GM21360 (cell line): ENCODE results near the gene VMP1.
"Not testable (repeated sequence)": the region's sequence is repeated elsewhere in the genome, so short reads cannot be mapped to it uniquely, and the experiment has no call there.

Experiments used
- ATAC-seq: cut with Tn5 transposase; IDR thresholded peaks from one replicate; pipeline ENCODE4 v1.9.1; 2021; ENCODE audit warnings: mild to moderate bottlenecking, moderate library complexity; ENCODE audit not compliant: unreplicated experiment

VMP1 gene

DNA sequence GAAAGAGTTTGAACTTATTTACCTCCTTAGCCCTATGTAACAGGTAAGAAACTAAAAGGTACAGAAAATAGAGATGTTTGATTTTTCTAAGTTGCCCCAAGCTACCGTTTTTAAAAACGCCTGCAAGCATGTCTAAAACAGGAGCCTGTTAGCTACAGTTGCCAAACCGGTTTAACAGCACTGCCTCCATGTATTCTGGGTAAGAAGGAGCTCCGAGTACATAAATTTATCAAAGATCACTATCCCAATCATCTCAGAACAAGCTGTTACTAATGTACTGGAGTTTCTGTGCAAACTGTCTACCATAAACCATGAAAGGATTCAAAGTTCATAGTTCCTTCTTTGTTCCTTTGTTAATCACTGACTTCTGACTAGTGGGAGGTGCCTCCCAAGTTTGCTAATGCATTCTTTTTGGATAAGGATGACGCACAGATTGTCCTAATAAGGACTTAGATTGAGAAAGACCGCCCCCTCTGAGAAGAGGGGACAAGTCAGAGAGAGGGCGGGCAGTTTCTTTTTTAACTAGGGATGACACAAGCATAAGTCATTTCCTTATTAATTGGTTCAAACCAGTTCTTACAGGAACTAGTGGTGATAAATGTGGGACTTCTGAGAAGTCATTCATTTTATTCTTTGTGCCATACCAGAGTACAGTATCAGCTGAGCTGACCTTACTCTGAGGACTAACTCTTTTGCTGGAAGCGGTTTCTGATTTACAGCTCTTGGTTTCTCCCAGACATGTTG lies 130.0 kb downstream of the VMP1 start:
- peak; percentile 78 for ATAC-seq

DNA sequence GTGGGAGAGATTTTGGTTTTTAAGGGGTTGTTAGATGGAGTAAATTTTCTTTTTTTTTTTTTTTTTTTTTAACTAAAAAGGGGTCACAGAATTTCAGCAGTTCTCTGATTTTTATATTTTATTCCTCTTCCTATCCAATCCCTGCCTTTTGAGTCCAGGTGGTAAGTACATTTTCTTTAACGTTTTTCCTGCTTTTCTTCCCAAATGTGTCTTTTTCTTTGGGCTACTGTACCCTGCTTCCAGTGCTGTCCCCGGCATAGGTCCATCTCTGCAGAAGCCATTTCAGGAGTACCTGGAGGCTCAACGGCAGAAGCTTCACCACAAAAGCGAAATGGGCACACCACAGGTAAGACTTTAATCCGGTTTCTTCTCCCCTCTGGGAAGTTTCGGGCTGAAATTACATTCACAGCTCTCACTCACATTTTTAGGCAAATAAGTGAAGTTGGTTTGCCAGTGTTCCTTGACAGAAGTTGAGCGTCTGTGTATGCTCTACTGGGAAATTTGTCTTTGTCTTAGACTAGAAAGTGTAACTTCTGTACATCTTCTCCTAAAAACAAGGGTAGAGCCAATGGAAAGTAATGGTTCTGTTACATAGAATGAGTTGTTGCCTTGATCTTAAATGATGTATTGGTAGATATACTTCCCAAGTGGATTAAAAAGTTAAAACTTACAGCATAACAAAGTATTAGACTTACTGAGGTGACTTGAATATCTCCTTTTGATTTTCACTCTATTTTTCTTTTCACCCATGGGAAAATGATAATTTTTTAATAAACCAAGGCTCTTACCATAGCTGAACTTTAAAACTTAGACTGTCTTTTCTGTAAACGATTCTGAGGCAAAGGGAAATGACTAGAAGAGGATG lies 130.8 kb downstream of the VMP1 start:
- no peak for ATAC-seq

DNA sequence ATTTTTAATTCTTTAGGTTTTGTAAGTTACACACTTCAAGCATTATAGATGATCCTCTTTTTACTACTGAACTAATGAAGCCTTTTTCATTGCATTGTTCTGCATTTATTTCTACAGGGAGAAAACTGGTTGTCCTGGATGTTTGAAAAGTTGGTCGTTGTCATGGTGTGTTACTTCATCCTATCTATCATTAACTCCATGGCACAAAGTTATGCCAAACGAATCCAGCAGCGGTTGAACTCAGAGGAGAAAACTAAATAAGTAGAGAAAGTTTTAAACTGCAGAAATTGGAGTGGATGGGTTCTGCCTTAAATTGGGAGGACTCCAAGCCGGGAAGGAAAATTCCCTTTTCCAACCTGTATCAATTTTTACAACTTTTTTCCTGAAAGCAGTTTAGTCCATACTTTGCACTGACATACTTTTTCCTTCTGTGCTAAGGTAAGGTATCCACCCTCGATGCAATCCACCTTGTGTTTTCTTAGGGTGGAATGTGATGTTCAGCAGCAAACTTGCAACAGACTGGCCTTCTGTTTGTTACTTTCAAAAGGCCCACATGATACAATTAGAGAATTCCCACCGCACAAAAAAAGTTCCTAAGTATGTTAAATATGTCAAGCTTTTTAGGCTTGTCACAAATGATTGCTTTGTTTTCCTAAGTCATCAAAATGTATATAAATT lies 132.3 kb downstream of the VMP1 start:
- no peak for ATAC-seq

DNA sequence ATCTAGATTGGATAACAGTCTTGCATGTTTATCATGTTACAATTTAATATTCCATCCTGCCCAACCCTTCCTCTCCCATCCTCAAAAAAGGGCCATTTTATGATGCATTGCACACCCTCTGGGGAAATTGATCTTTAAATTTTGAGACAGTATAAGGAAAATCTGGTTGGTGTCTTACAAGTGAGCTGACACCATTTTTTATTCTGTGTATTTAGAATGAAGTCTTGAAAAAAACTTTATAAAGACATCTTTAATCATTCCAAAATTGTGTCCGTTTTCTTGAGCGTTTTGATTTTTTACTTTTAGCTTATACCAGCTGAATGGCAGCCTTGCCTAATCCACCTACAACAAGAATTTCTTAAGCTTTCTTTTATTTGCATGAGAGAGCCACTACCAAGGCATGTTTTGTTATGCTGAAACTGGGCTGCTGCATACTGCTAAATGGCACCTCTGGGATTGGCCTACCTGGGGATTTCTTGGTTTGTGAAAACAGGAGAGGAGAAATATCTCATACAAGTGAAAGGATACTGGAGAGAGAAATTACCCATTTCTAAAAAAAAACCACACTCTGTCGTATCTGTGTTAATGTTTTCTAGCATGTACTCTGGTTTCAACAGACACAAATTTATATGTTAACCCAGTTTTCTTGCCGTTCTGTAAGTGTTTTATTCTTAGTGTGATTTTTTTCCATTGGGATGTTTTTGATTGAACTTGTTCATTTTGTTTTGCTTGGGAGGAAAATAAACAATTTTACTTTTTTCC lies 133.1 kb downstream of the VMP1 start:
- no peak for ATAC-seq

DNA sequence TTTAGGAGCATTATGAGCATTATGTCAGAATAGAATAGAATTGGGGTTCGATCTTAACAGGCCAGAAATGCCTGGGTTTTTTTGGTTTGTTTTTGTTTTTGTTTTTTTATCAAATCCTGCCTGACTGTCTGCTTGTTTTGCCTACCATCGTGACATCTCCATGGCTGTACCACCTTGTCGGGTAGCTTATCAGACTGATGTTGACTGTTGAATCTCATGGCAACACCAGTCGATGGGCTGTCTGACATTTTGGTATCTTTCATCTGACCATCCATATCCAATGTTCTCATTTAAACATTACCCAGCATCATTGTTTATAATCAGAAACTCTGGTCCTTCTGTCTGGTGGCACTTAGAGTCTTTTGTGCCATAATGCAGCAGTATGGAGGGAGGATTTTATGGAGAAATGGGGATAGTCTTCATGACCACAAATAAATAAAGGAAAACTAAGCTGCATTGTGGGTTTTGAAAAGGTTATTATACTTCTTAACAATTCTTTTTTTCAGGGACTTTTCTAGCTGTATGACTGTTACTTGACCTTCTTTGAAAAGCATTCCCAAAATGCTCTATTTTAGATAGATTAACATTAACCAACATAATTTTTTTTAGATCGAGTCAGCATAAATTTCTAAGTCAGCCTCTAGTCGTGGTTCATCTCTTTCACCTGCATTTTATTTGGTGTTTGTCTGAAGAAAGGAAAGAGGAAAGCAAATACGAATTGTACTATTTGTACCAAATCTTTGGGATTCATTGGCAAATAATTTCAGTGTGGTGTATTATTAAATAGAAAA lies 133.8 kb downstream of the VMP1 start:
- ATAC-seq = not testable (repeated sequence)

DNA sequence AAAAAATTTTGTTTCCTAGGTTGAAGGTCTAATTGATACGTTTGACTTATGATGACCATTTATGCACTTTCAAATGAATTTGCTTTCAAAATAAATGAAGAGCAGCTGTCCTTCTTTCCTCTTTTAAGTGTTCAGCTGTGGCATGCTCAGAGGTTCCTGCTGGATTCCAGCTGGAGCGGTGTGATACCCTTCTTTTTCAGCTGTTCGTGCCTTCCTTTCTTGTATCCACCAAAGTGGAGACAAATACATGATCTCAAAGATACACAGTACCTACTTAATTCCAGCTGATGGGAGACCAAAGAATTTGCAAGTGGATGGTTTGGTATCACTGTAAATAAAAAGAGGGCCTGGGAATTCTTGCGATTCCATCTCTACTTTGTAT lies 134.4 kb downstream of the VMP1 start:
- not testable (repeated sequence) for ATAC-seq

DNA sequence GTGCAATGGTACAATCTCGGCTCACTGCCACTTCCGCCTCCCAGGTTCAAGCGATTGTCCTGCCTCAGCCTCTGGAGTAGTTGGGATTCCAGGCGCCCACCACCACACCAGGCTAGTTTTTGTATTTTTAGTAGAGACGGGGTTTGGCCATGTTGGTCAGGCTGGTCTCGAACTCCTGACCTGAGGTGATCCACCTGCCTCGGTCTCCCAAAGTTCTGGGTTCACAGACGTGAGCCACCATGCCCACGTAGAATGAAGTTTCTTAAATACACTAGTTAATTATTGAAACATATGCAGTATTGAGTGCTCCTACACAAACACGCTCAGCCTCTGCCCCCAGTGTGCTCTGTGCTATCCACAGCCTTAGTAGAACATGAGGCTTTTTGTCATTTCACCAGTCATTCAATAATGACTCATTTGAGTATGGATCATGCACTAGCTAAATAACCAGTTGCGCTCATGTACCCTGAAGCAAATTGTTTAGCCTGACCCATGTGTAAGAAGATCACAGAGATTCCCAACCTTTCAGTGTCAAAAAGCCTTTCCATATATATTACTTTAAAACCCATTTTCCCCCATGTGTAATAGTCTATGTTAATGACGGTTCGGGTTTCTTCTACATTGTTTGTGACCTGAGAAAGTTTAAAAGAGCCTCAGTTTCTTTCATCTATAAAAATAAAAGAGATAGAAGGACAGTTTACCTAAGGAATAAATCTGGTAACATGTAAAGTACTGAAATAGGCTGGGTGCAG lies 135.6 kb downstream of the VMP1 start:
- ATAC-seq = no peak

DNA sequence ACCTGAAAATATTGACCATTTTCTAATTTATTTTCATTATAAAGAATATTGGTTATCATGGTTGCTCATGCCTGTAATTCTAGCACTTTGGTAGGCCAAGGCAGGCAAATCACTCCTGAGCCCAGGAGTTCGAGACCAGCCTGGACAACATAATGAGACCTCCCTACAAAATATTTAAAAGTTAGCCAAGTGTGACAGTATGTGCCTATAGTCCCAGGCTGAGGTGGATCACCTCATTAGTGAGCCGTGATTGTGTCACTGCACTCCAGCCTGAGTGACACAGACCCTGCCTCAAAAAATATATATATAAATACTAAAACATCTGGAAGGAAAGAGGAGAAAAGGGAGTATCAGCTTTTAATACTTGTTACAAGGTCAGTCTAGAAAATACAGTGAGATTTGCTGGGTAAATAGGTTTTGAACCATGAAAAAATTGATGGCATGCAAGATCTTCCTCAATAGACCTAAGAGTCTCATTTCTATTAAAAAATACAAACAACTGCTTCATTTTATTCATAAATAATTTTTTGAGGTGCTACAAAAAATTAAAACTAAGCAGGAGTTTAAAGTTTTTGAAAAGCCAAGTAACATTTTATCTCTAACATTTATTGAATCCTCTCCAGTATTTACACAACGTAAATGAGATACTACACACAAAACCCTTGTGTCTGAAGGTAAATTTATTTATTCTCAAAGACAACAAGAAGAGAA lies 137.6 kb downstream of the VMP1 start:
- no peak for ATAC-seq

DNA sequence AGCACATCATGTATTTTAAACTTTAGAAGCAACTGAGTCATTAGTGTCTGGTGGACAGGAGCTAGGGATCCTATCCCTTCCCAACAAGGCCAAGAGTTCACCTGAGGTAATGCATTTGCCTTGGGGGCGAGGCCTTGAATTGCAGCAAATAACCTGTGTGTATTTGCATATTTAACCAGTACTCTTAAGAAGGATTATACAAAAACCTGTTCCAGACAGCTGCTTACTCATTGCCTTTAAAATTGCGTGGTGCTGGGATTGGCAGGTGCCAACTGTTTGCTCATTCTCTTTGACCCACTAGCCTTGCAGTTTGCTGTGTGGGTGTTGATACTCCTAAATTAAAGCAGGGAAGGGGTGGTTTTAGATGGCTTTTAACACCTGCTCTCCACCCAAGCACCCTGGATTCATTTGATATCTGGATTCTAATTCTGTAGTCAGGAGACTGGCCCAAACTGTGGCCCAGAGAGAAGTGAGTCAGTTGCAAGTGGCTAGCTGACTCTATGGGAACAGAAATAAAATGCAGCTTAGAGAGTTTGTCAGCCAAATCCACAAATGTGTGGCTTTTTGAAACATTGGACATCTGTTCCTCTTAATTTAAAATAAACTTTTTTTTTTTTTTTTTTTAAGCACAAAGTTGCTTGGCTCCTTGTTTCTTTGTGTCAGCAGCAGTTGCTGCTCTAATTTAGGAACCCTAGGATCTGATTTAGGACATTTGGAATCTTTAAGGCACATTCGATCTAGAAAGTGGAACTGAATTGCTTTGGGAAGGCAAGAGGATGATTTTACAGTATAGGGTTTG lies 138.3 kb downstream of the VMP1 start:
- no peak for ATAC-seq

DNA sequence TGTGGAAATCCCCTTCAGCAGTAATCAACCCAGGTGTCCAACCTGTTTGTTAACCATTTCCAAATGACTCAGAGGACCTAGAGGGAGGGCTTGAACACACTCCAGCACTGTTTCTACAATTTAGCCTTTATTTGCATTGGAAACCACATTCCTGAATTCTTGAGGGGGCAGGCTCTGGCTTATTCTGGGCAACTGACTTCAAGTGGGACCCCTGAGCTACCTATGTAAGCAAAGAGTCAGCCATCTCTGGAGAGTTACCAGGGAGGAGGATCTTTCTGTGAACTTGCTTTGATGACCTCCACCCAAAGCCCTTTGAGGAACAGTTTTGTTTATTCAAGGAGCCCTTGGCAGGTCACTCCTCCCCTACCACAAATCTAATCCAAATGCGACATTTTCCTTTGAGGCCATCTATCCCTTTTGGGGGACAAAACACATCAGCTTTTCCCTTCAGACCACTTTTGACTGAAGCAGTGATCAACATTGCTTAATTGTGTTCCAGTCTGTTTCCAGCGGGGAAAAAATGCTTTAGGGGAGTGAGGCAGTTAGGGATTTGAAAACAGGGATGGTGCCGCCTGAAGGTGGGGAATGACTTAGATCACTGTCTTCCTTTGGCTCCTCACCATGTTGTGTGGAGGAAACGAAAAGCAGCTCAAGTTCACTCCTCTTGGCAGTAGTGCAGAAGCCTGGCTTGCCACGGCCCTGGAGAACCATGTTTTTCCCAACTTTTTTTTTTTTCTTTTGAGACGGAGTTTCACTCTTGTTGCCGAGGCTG lies 139.1 kb downstream of the VMP1 start:
- ATAC-seq = peak; percentile 47

DNA sequence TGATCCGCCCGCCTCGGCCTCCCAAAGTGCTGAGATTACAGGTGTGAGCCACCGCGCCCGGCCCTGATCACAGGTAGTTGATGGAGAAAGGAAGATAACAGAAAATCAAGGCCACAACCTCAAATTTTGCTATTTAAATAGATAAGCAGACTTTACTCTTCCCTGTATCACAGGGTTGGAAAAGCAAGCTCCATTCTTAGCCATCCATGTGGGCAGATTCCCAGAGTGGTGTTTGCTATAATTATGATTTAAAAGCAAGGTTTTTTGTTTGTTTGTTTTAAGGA lies 140.9 kb downstream of the VMP1 start:
- no peak for ATAC-seq

DNA sequence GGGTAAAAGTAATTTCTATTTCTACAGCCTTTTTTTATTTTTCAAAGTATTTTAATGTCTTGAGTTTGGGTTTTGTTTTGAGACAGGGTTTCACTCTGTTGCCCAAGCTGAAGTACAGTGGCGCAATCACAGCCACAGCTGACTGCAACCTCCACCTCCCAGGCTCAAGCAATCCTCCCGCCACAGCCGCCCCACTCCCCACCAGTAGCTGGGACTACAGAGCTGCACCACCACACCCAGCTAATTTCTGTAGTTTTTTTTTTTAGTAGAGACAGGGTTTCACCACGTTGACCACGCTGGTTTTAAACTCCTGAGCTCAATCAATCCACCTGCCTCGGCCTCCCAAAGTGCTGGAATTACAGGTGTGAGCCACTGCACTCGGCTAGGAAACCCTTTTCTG lies 141.3 kb downstream of the VMP1 start:
- ATAC-seq = no peak

DNA sequence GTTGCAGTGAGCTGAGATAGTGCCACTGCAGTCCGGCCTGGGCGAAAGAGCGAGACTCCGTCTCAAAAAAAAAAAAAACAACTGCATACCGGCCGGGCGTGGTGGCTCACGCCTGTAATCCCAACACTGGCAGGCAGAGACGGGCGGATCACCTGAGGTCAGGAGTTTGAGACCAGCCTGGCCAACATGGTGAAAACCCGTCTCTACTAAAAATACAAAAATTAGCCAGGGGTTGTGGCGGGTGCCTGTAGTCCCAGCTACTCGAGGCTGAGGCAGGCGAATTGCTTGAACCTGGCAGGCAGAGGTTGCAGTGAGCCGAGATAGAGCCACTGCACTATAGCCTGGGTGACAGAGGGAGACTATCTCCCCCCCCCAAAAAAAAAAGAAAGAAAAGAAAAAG lies 142.9 kb downstream of the VMP1 start:
- ATAC-seq = not testable (repeated sequence)

DNA sequence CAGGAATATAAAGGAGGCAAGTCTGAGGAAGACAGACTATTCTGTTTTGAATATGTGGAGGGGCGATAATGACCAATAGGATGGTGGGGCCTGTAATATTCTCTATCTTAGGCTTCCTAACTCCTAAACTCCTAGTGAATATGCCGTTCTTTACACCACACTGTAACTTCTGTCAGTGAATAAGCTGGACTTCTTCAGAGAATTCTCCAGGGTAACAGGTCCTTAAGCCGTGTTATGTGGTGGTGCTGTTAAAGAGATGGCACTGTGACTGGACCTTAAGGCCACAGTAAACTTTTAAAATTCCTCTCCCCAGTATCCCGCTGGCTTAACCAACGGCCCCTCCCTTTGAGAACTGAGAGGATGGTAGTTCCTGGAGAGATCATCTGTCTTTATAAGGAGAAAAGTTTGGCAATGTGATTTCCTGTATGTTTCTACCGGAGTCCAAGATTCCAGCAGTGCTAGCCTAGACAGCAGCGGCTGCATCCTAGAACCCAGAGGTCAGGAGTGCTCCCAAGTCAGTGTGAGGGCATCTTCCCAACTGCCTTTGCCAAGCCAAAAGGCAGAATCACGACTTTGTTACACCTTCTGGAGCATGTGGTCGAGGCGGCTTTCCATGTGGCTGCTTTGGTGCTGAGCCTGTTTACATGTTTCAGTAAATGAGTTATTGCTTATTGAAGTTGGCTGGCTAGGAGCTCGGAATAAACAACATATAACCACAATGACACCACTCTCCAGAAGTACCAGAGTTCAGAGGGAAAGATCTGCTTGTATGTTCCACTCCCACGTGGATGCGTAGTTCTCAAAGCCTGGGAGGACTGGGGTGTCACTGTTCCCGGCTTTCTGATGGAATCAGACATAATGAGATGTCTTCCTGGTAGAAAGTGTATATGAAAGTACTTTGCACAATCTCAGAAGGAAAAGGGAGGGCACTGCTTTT lies 144.3 kb downstream of the VMP1 start:
- ATAC-seq = no peak

DNA sequence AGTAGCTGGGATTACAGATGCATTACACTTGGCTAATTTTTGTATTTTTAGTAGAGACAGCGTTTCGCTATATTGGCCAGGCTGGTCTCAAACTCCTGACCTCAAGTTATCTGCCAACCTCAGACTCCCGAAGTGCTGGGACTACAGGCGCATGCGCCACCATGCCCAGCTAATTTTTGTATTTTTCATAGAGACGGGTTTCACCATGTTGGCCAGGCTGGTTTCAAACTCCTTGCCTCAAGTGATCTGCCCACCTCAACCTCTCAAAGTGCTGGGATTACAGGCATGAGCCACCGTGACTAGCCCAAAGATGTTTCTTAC lies 145.4 kb downstream of the VMP1 start:
- not testable (repeated sequence) for ATAC-seq

DNA sequence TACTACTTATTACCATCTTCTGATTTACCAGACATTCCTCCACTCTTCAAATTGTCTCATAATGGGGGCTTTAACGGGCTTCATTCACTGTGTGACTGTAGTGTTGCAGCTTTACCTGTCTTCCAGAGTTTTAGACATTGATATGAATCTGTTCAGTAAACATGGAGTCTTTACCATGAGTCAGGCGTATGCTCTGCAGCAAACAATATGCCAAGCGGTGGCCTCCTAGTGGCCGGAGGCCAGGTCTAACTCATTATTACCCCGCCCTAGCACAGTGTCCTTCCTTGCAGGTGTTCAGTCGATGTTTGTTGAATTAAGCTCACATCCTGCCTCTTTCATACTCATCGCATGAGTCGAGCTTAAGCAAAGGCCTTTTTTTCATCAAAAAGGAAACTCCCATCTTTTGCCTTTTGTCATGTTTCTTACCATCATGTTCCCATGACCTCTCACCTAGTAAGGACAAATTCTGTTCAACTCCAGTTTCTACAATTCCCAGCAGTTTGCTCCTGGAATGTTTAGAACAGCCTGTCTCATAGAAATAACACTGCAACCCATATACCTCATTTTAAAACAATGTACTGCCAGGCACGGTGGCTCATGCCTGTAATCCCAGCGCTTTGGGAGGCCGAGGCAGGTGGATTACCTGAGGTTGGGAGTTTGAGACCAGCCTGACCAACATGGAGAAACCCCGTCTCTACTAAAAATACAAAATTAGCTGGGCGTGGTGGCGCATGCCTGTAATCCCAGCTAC lies 145.9 kb downstream of the VMP1 start:
- ATAC-seq = no peak
